Measurements from ENCODE around the gene WDR89. TPM values are rescaled to one million over a fixed set of nuclear protein-coding genes. Genes with fewer than 3 reads are reported as not detected.
"Not testable (repeated sequence)": the region's sequence is repeated elsewhere in the genome, so short reads cannot be mapped to it uniquely, and the experiment has no call there.

The WDR89 gene
- polyA plus RNA-seq, 2 of the 4 experiments (the other 2 are of a cell fraction), result 15.1 to 20.9 TPM

DNA sequence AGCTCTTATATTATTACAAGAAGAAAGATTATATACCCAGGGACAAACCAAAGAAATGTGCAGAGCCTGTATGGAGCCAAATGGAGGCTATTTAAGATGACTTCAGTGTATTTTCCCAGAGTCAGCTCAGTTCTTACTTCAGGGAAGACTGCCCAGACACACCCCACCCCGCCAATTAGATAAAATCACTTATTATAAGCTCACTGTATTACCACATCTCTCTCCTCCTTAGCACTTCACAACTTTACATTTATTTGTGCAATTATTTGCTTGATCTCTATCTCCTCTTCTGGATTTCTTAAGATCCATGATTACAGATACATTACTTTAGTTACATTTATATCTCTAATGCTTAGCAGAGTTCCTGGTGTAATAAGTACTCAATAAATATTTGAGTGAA lies 24.7 kb upstream of the WDR89 start:
- Histone ChIP-seq H3K4me2 (no peak overlapping the region), H3K9me3 (no peaks in the 10 kb centered on the region), H3K4me3 (no peak overlapping the region), H3K4me1 (peaks cover 9% of the 10 kb centered on the region; the same call in 2 of the 3 replicates), H3K27ac (no peak overlapping the region)
- POLR2A ChIA-PET, result no interaction called here
- CTCF ChIA-PET, result interaction anchor here (1.2 kb wide), 1 partner anchor 24 kb away, joined by 3 read pairs; the partner anchor contains the start of gene WDR89
- WGBS (ENCODE audit: missing lambda C conversion rate), result 76% methylated on average over 1 of the region's 1 CpG
- TF ChIP-seq HDAC2 (IDR thresholded peaks at IDR 0.05), result no peak
- TF ChIP-seq CHD2 (IDR thresholded peaks at IDR 0.05; ENCODE audit: low read length, partially characterized antibody), result no peak
- TF ChIP-seq JUNB (IDR thresholded peaks at IDR 0.05), result no peak
- TF ChIP-seq ZC3H11A (IDR thresholded peaks at IDR 0.05), result no peak
- no peak for TF ChIP-seq ESRRA (IDR thresholded peaks at IDR 0.05; ENCODE audit: borderline replicate concordance, low read length)
- no peak for TF ChIP-seq NPAS2 (CRISPR knock-in tag; IDR thresholded peaks at IDR 0.05; ENCODE audit: borderline replicate concordance)
- no peak for TF ChIP-seq HOXA7 (CRISPR knock-in tag; IDR thresholded peaks at IDR 0.05)
- DNase-seq (ENCODE audit: low read depth in 1 of 2, low spot score in 1 of 2), result no peak
- no peak for FAIRE-seq
- no peak for ATAC-seq

DNA sequence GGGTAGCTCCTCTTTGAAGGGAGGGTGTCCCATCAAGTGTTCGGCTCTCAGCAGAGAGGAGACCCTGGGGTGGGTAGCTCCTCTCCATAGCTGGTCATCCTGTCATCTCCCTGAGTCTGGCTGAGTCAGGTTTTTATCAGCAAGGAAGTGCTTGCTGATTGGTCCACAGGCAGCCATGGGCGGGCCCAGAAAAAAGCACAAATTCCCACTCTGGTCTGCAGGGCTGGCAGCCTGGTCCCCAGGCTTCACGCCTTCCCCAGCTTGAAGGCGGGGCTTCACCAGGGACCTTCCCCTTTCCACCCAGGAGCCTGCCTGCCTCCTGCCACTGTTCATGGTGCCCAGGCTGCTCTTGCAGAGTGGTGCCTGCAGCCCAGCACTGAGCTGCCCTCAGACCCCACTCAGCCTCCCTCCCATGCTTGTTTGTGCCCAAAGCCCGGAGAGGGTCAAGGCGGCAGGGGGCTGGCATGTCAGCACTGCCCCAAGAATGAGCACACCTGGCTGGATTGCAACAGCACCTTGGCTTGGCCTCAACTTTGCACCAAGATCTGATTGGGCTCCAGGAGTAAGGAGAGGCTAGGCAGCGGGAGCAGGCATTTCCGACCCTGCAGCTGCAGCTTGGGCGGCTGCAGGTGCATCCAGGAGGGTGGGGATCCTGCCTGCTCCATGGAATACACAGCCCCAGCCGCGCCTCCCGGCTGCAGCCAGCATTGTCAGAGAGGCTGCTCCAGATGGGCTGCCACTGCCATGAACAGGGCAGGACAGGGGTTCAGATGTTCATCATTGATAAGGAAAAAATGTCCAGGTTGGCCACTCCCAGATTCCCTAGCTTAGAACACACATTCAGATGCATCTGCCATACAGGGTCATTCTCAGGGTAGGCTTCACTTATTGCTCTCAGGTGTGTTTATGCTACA lies 22.0 kb upstream of the WDR89 start:
- ChIA-PET CTCF (interaction anchor here (1.0 to 1.3 kb wide), 5 partner anchors 11 to 639 kb away, joined by 3 to 5 read pairs (median 4); no protein-coding TSS in a partner anchor), POLR2A (no interaction called here)
- no peak overlapping the region for H3K4me2 ChIP-seq
- TF ChIP-seq MAFK (IDR thresholded peaks at IDR 0.05; ENCODE audit: partially characterized antibody) (peak; percentile 3), ZFP36 (IDR thresholded peaks at IDR 0.05; ENCODE audit: borderline replicate concordance, partially characterized antibody) (no peak), HOXB5 (CRISPR knock-in tag; IDR thresholded peaks at IDR 0.05) (no peak), ZSCAN20 (CRISPR knock-in tag; IDR thresholded peaks at IDR 0.05) (no peak)
- H3K27ac ChIP-seq, result no peak overlapping the region
- peak in 1 of 2 experiments; percentile 18 for DNase-seq (ENCODE audit: low read depth in 1 of 2, low spot score in 1 of 2)
- no peak for FAIRE-seq
- 90% methylated on average over 10 of the region's 12 CpGs for WGBS (ENCODE audit: missing lambda C conversion rate)
- no peak overlapping the region for H3K4me3 ChIP-seq
- H3K9me3 ChIP-seq, result no peaks in the 10 kb centered on the region
- ATAC-seq, result peak; percentile 62 to 81; a peak in 5 of 6 replicates
- no peaks in the 10 kb centered on the region for H3K4me1 ChIP-seq

DNA sequence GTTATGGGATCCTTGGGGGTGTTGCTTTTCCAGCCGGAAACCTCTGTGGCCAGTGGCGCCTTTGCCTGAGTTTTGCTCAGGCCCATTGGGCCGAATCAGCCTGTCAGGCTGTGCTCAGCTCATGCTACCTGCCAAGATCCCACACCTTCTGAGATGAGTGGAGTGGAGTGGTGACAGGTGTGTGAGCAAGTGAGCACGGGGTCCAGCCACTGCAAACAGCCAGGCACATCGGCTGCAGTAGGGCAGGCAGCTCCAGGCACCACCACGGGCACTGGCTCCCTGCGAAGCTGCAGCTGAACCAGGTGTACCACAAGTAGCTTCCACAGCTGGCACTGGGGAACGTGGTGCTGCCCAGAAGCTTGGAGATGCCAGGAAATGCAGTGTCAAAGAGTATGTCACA lies 21.1 kb upstream of the WDR89 start:
- peak in 1 of 2 experiments; percentile 30; a peak in 2 of 6 replicates for ATAC-seq
- no peak for FAIRE-seq
- Histone ChIP-seq H3K4me1 (no peaks in the 10 kb centered on the region), H3K4me2 (no peak overlapping the region), H3K9me3 (no peaks in the 10 kb centered on the region), H3K27ac (no peak overlapping the region), H3K4me3 (no peak overlapping the region)
- 87% methylated on average over 4 of the region's 8 CpGs for WGBS (ENCODE audit: missing lambda C conversion rate)
- no peak for DNase-seq (ENCODE audit: low read depth in 1 of 2, low spot score in 1 of 2)
- ChIA-PET POLR2A (no interaction called here), CTCF (interaction anchor here (1.0 to 1.3 kb wide), 5 partner anchors 11 to 640 kb away, joined by 3 to 5 read pairs (median 4); no protein-coding TSS in a partner anchor)
- TF ChIP-seq SREBF2 (IDR thresholded peaks at IDR 0.05) (no peak), POLR2AphosphoS2 (conservative IDR thresholded peaks at IDR 0.05; ENCODE audit: low read length) (no peak), NPAS2 (CRISPR knock-in tag; IDR thresholded peaks at IDR 0.05; ENCODE audit: borderline replicate concordance) (no peak), EP300 (IDR thresholded peaks at IDR 0.05) (no peak), JUNB (IDR thresholded peaks at IDR 0.05) (no peak), MAFK (IDR thresholded peaks at IDR 0.05; ENCODE audit: partially characterized antibody) (no peak)
- TF ChIP-seq, protein P1, sequence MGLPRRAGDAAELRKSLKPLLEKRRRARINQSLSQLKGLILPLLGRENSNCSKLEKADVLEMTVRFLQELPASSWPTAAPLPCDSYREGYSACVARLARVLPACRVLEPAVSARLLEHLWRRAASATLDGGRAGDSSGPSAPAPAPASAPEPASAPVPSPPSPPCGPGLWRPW (IDR thresholded peaks at IDR 0.05), result no peak

DNA sequence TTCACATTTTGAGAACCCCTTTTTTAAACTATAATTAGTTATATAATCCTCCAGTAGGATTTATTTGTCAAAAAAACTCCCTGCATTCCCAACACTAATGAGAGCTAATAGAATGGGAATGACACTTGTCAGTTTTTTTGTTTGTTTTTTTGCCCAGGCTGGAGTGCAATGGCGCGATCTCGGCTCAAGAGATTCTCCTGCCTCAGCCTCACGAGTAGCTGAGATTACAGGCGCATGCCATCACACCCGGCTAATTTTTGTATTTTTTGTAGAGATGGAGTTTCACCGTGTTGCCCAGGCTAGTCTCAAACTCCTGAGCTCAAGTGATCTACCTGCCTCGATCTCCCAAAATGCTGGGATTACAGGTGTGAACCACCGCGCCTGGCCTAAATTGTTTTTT lies 20.2 kb upstream of the WDR89 start:
- H3K4me1 ChIP-seq; H3K4me3 ChIP-seq; DNase-seq (ENCODE audit: low read depth in 1 of 2, low spot score in 1 of 2); H3K27ac ChIP-seq; H3K4me2 ChIP-seq; ATAC-seq; FAIRE-seq; H3K9me3 ChIP-seq; POLR2A ChIA-PET: not testable (repeated sequence)
- CTCF ChIA-PET, result interaction anchor here (0.6 kb wide), 1 partner anchor 16 kb away, joined by 3 read pairs; no protein-coding TSS in a partner anchor
- 95% methylated on average over 10 of the region's 10 CpGs for WGBS (ENCODE audit: missing lambda C conversion rate)

DNA sequence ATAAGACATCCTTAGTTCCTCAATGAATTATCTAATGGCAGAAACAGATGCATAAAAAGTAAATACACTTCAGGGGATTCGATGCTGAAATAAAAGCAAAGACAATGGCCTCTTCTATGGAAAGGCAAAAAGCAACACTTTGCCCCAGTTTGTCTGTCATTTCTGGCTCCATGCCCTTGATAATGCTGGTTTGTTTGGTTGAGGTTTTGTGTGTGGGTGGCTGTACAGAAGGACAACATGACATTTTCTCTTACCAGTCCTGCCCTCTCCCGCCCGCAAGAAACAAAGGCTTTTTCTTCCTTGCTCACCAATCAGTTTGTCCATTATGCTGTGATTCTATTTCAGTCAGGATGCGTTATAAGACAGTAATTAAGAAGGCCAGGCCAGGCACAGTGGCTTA lies 18.1 kb upstream of the WDR89 start:
- FAIRE-seq, result no peak
- 92% methylated on average over 4 of the region's 4 CpGs for WGBS (ENCODE audit: missing lambda C conversion rate)
- ChIA-PET POLR2A (no interaction called here), CTCF (interaction anchor here (0.6 kb wide), 1 partner anchor 1701 kb away, joined by 3 read pairs; no protein-coding TSS in a partner anchor)
- DNase-seq (ENCODE audit: low read depth in 1 of 2, low spot score in 1 of 2), result no peak
- ATAC-seq, result no peak
- TF ChIP-seq RAD21 (conservative IDR thresholded peaks at IDR 0.05 in 1 of 2, IDR thresholded peaks at IDR 0.05 in 1 of 2) (no peak), RNF2 (IDR thresholded peaks at IDR 0.05; ENCODE audit: borderline replicate concordance, low read depth) (no peak), POLR2AphosphoS2 (conservative IDR thresholded peaks at IDR 0.05; ENCODE audit: low read length) (no peak), FOSL2 (IDR thresholded peaks at IDR 0.05) (no peak), FOSL2 (CRISPR knock-in tag; IDR thresholded peaks at IDR 0.05) (no peak), MAFK (IDR thresholded peaks at IDR 0.05; ENCODE audit: partially characterized antibody) (no peak), RFX5 (IDR thresholded peaks at IDR 0.05) (no peak), KDM5A (IDR thresholded peaks at IDR 0.05) (no peak), ZNF302 (CRISPR knock-in tag; IDR thresholded peaks at IDR 0.05) (no peak), SREBF2 (IDR thresholded peaks at IDR 0.05) (no peak)
- TF ChIP-seq, protein P2, sequence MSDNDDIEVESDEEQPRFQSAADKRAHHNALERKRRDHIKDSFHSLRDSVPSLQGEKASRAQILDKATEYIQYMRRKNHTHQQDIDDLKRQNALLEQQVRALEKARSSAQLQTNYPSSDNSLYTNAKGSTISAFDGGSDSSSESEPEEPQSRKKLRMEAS (IDR thresholded peaks at IDR 0.05), result no peak
- Histone ChIP-seq H3K9me3 (no peaks in the 10 kb centered on the region), H3K27ac (no peak overlapping the region), H3K4me1 (no peaks in the 10 kb centered on the region), H3K4me3 (no peak overlapping the region), H3K4me2 (no peak overlapping the region)
